HepG2 (cell line): ENCODE measurements around the gene BCL2L2. TPM values are rescaled to one million over a fixed set of nuclear protein-coding genes. Genes with fewer than 3 reads are reported as not detected.

ENCODE experiments used
- DRAP1 ChIP-seq: IDR thresholded peaks from 2 replicates; pipeline ENCODE4 v1.6.1; 2016; ENCODE audit warnings: missing genetic modification reagents, missing compliant biosample characterization
- EHMT2 ChIP-seq: fragments of 200-600 bp; sonication (generic); IDR thresholded peaks from 2 replicates; pipeline ENCODE4 v1.7.0; 2017; ENCODE audit warnings: antibody characterized with exemption, low read depth, low read length, borderline replicate concordance
- ELF4 ChIP-seq: sonication (generic); formaldehyde crosslinking; IDR thresholded peaks from 2 replicates; pipeline ENCODE4 v1.5.0; 2020; ENCODE audit warnings: missing genetic modification reagents, mild to moderate bottlenecking, moderate library complexity, borderline replicate concordance
- FOXA1 ChIP-seq, 2 experiments: fragments of 450-650 bp in 1 of 2; sonication (generic) in 1 of 2; formaldehyde crosslinking in 1 of 2; IDR thresholded peaks; 2 replicates each; pipeline versions ENCODE4 v1.4.0 to v1.6.1; 2016 to 2020; ENCODE audit warnings: missing genetic modification reagents in 1 of 2
- HNRNPL ChIP-seq: fragments of 200-400 bp; formaldehyde crosslinking; IDR thresholded peaks from 2 replicates; pipeline ENCODE4 v1.6.1; 2017; ENCODE audit warnings: mild to moderate bottlenecking, low read depth, low read length
- MLX ChIP-seq: IDR thresholded peaks from 2 replicates; pipeline ENCODE4 v1.6.1; 2016
- MTF1 ChIP-seq: sonication (generic); formaldehyde crosslinking; IDR thresholded peaks from 2 replicates; pipeline ENCODE4 v1.5.0; 2020; ENCODE audit warnings: missing genetic modification reagents
- NFATC3 ChIP-seq: sonication (generic); formaldehyde crosslinking; IDR thresholded peaks from 2 replicates; pipeline ENCODE4 v1.5.1; 2020; ENCODE audit warnings: mild to moderate bottlenecking, missing genetic modification reagents
- NFE2L1 ChIP-seq: sonication (generic); formaldehyde crosslinking; IDR thresholded peaks from 2 replicates; pipeline ENCODE4 v1.4.0; 2020; ENCODE audit warnings: missing genetic modification reagents, mild to moderate bottlenecking, borderline replicate concordance
- PBX3 ChIP-seq: sonication (generic); formaldehyde crosslinking; IDR thresholded peaks from 2 replicates; pipeline ENCODE4 v1.8.1; 2023; ENCODE audit warnings: missing genetic modification reagents, inconsistent platforms, borderline replicate concordance
- POLR2A ChIP-seq, 2 experiments: IDR thresholded peaks; 2 replicates each; pipeline ENCODE4 v1.6.1; 2011; ENCODE audit warnings: low read depth in 2 of 2, low read length in 2 of 2, mild to moderate bottlenecking in 1 of 2, moderate library complexity in 1 of 2; ENCODE audit not compliant: insufficient read depth in 1 of 2
- PRPF4 ChIP-seq: fragments of 200-400 bp; formaldehyde crosslinking; IDR thresholded peaks from 2 replicates; pipeline ENCODE4 v1.6.1; 2016; ENCODE audit warnings: low read length, low read depth; ENCODE audit not compliant: poor library complexity, severe bottlenecking
- REPIN1 ChIP-seq: sonication (generic); formaldehyde crosslinking; IDR thresholded peaks from 2 replicates; pipeline ENCODE4 v1.8.0; 2022; ENCODE audit warnings: missing genetic modification reagents, low read depth, mild to moderate bottlenecking, borderline replicate concordance
- STAG1 ChIP-seq: sonication (generic); formaldehyde crosslinking; IDR thresholded peaks from 2 replicates; pipeline ENCODE4 v1.4.0; 2020; ENCODE audit warnings: missing genetic modification reagents
- TCF7L2 ChIP-seq: IDR thresholded peaks from 2 replicates; pipeline ENCODE4 v1.6.1; 2011; ENCODE audit warnings: mild to moderate bottlenecking, low read depth, low read length, moderate library complexity
- XBP1 ChIP-seq: sonication (generic); formaldehyde crosslinking; IDR thresholded peaks from 2 replicates; pipeline ENCODE4 v1.5.0; 2020; ENCODE audit warnings: missing genetic modification reagents
- ZC3H13 ChIP-seq: sonication (generic); formaldehyde crosslinking; IDR thresholded peaks from 2 replicates; pipeline ENCODE4 v1.8.1; 2023; ENCODE audit warnings: mild to moderate bottlenecking, missing genetic modification reagents, moderate library complexity
- ZFP36 ChIP-seq: fragments of 150-350 bp; IDR thresholded peaks from 2 replicates; pipeline ENCODE4 v1.6.1; 2018; ENCODE audit warnings: borderline replicate concordance, low read length, low read depth; ENCODE audit not compliant: partially characterized antibody
- ZKSCAN1 ChIP-seq: fragments of 150-350 bp; IDR thresholded peaks from 2 replicates; pipeline ENCODE4 v1.6.1; 2014; ENCODE audit warnings: low read length
- ZKSCAN8 ChIP-seq: IDR thresholded peaks from 2 replicates; pipeline ENCODE4 v1.6.1; 2016; ENCODE audit warnings: borderline replicate concordance, missing genetic modification reagents, missing compliant biosample characterization
- ZNF501 ChIP-seq: sonication (generic); formaldehyde crosslinking; IDR thresholded peaks from 2 replicates; pipeline ENCODE4 v1.5.1; 2020; ENCODE audit warnings: mild to moderate bottlenecking, moderate library complexity, missing genetic modification reagents
- ZNF546 ChIP-seq: sonication (generic); formaldehyde crosslinking; conservative IDR thresholded peaks from 2 replicates; pipeline ENCODE4 v1.8.1; 2023; ENCODE audit warnings: mild to moderate bottlenecking, missing genetic modification reagents
- ZNF761 ChIP-seq: sonication (generic); formaldehyde crosslinking; conservative IDR thresholded peaks from 2 replicates; pipeline ENCODE4 v1.4.0; 2020; ENCODE audit warnings: mild to moderate bottlenecking, missing genetic modification reagents
- ZNF816 ChIP-seq: sonication (generic); formaldehyde crosslinking; IDR thresholded peaks from 2 replicates; pipeline ENCODE4 v1.8.0; 2022; ENCODE audit warnings: missing genetic modification reagents, mild to moderate bottlenecking, borderline replicate concordance
- ZNF850 ChIP-seq: sonication (generic); formaldehyde crosslinking; conservative IDR thresholded peaks from 2 replicates; pipeline ENCODE4 v1.9.0; 2021; ENCODE audit warnings: mild to moderate bottlenecking, missing genetic modification reagents
- polyA plus RNA-seq, 8 experiments: library from polyadenylated mRNA; depleted of rRNA in 3 of 8; stranded (reverse) in 7 of 8; unstranded in 1 of 8; fragments of >200 nt; fragmentation: Illumina TruSeq in 4 of 8; extraction: Trizol in 4 of 8; gene quantifications; 2 replicates each; pipeline versions ENCODE4 v1.2.1 to v1.2.3, GENCODE V29; 2011 to 2016; ENCODE audit warnings: low read depth in 4 of 8, missing spikeins in 1 of 8, mixed read lengths in 1 of 8; ENCODE audit not compliant: insufficient read depth in 1 of 8
- total RNA-seq, 5 experiments: library from RNA; depleted of rRNA; stranded (reverse); fragments of >200 nt; fragmentation: Illumina TruSeq; extraction: Trizol; gene quantifications; 2 replicates each; pipeline ENCODE4 v1.2.3, GENCODE V29; 2016; ENCODE audit warnings: low read depth in 1 of 5
- TF ChIP-seq, protein P1 (sequence below): sonication (generic); formaldehyde crosslinking; IDR thresholded peaks from 2 replicates; pipeline ENCODE4 v1.5.1; 2020; ENCODE audit warnings: mild to moderate bottlenecking, moderate library complexity, missing genetic modification reagents

Gene BCL2L2
- total and polyA plus RNA-seq, 2 of the 13 experiments (the other 11 are each of a cell fraction or from before 2014, with no cell fraction given), result 28.1 to 49.8 TPM

DNA sequence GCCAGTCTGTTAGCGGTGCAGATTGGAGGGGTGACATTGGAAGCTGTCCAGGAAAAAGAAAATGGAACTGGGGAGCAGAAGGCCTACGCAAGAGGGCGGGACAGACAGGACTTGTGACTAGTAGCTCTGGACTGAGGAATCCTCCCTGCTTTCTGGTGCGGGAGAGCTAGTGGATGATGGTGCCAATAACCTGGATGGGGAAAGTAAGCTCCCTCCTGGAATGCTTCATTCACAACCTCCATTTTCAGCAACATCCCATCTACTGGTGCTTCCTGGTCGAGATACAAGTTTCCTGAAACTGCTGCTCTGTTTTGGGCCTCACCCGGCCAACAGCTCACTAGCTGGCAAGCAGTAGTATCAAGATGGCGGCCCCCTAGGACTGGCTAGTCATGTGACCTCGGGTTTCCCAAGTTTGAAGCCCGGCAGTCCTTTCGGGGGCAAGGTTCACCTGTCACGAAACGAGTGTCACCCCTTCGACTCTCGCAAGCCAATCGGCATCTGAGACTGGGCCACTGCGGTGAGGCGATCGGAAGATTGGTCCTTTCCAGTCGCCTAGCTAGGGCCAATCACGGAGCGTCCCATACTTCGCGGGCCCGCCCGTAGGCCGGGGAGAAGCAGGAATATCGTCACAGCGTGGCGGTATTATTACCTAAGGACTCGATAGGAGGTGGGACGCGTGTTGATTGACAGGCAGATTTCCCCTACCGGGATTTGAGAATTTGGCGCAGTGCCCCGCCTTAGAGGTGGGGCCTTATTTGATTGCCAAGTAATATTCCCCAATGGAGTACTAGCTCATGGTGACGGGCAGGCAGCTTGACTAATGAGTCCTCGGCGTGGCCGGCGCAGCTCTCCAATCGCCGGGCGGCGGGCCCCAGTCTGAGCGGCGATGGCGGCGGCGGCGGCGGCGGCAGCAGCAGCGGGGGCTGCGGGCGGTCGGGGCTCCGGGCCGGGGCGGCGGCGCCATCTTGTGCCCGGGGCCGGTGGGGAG lies 14.2 kb downstream of the BCL2L2 start, which contains the start of gene PABPN1 (continued):
- peak; percentile 19; the same call in 1 of the 2 replicates for TF ChIP-seq STAG1 (CRISPR knock-in tag)
- TF ChIP-seq, protein P1, sequence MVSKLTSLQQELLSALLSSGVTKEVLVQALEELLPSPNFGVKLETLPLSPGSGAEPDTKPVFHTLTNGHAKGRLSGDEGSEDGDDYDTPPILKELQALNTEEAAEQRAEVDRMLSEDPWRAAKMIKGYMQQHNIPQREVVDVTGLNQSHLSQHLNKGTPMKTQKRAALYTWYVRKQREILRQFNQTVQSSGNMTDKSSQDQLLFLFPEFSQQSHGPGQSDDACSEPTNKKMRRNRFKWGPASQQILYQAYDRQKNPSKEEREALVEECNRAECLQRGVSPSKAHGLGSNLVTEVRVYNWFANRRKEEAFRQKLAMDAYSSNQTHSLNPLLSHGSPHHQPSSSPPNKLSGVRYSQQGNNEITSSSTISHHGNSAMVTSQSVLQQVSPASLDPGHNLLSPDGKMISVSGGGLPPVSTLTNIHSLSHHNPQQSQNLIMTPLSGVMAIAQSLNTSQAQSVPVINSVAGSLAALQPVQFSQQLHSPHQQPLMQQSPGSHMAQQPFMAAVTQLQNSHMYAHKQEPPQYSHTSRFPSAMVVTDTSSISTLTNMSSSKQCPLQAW (CRISPR knock-in tag), result peak; percentile 97
- TF ChIP-seq POLR2A (IDR thresholded peaks at IDR 0.05; ENCODE audit: insufficient read depth in 1 of 2, low read depth in 2 of 2, low read length in 2 of 2), result peak in 1 of 2 experiments; percentile 91; a peak in 2 of 4 replicates
- TF ChIP-seq ZKSCAN1, result no peak; the same call in 1 of the 2 replicates
- TF ChIP-seq TCF7L2, result no peak
- TF ChIP-seq ZNF761 (CRISPR knock-in tag), result peak; percentile 98
- TF ChIP-seq MLX (CRISPR knock-in tag), result peak; percentile 59
- TF ChIP-seq DRAP1 (CRISPR knock-in tag), result peak; percentile 95
- peak; percentile 99 for TF ChIP-seq PBX3 (CRISPR knock-in tag)
- TF ChIP-seq ELF4 (CRISPR knock-in tag), result peak; percentile 71; the same call in 1 of the 2 replicates
- TF ChIP-seq NFATC3, result peak; percentile 88; the same call in 1 of the 2 replicates
- peak; percentile 67; the same call in 1 of the 2 replicates for TF ChIP-seq MTF1 (CRISPR knock-in tag)
- TF ChIP-seq XBP1 (CRISPR knock-in tag), result peak; percentile 81
- TF ChIP-seq HNRNPL, result peak; percentile 68; the same call in 1 of the 2 replicates
- TF ChIP-seq FOXA1 (IDR thresholded peaks at IDR 0.05), result no peak
- peak; percentile 36; the same call in 1 of the 2 replicates for TF ChIP-seq FOXA1 (CRISPR knock-in tag; IDR thresholded peaks at IDR 0.05)
- peak; percentile 89; the same call in 1 of the 2 replicates for TF ChIP-seq ZKSCAN8 (CRISPR knock-in tag)
- TF ChIP-seq ZNF850 (CRISPR knock-in tag), result no peak; the same call in 1 of the 2 replicates
- TF ChIP-seq ZNF816 (CRISPR knock-in tag), result peak; percentile 98; the same call in 1 of the 2 replicates
- TF ChIP-seq ZNF501, result peak; percentile 99
- TF ChIP-seq NFE2L1 (CRISPR knock-in tag), result peak; percentile 91
- peak; percentile 99 for TF ChIP-seq EHMT2
- TF ChIP-seq REPIN1 (CRISPR knock-in tag), result peak; percentile 99
- peak; percentile 98 for TF ChIP-seq PRPF4
- TF ChIP-seq ZNF546 (CRISPR knock-in tag), result peak; percentile 98
- TF ChIP-seq ZFP36, result no peak
- peak; percentile 97 for TF ChIP-seq ZC3H13 (CRISPR knock-in tag)
